Measurements from ENCODE around the gene CPXM2.

Gene CPXM2

GRCh38 chr10:123778719-123779517 is 112.7 kb downstream of the CPXM2 start:
- no peak for DNase-seq (ENCODE audit: extremely low read depth in 1 of 2, low read depth in 1 of 2)

- no peak for DNase-seq (ENCODE audit: extremely low read depth in 1 of 2, low read depth in 1 of 2)
These were observed 113.7 kb downstream of the CPXM2 start for GRCh38 chr10:123777881-123778280.

- DNase-seq (ENCODE audit: extremely low read depth in 1 of 2, low read depth in 1 of 2): no peak
These were observed 117.4 kb downstream of the CPXM2 start for GRCh38 chr10:123774132-123774742.

DNA sequence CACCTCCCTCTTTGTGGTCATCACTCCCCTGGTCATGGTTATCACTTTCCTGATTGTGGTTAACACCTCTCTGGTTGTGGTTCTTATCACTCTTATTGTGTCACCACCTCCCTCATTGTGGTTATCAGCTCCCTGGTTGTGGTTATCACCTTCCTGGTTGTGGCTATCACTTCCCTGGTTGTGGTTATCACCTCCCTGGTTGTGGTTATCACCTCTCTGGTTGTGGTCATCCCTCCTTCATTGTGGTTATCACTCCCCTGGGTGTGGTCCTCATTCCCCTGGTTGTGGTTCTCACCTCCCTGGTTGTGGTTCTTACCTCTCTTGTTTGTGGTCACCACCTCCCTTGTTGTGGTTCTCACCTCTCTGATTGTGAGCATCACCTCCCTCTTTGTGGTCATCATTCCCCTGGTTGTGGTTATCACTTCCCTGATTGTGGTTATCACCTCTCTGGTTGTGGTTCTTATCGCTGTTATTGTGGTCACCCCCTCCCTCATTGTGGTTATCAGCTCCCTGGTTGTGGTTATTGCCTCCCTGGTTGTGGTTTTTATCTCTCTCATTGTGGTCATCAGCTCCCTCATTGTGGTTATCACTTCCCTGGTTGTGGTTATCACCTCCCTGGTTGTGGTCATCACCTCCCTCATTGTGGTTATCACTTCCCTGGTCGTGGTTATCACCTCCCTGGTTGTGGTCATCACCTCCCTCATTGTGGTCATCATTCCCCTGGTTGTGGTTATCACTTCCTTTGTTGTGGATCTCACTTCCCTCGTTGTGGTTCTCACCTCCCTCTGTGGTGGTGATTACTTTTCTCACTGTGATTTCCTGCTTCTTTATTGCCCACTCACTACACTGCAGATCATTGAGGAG is 118.7 kb downstream of the CPXM2 start:
- DNase-seq (ENCODE audit: extremely low read depth in 1 of 2, low read depth in 1 of 2): no peak

GRCh38 chr10:123771877-123772644 is 119.5 kb downstream of the CPXM2 start:
- DNase-seq (ENCODE audit: extremely low read depth in 1 of 2, low read depth in 1 of 2): no peak

GRCh38 chr10:123769647-123770046 is 122.0 kb downstream of the CPXM2 start:
- DNase-seq (ENCODE audit: extremely low read depth in 1 of 2, low read depth in 1 of 2): no peak

- no peak for DNase-seq (ENCODE audit: extremely low read depth in 1 of 2, low read depth in 1 of 2)
These were observed 124.8 kb downstream of the CPXM2 start for GRCh38 chr10:123766761-123767160.

- no peak for DNase-seq (ENCODE audit: extremely low read depth in 1 of 2, low read depth in 1 of 2)
These were observed 125.6 kb downstream of the CPXM2 start for GRCh38 chr10:123766012-123766411.

DNA sequence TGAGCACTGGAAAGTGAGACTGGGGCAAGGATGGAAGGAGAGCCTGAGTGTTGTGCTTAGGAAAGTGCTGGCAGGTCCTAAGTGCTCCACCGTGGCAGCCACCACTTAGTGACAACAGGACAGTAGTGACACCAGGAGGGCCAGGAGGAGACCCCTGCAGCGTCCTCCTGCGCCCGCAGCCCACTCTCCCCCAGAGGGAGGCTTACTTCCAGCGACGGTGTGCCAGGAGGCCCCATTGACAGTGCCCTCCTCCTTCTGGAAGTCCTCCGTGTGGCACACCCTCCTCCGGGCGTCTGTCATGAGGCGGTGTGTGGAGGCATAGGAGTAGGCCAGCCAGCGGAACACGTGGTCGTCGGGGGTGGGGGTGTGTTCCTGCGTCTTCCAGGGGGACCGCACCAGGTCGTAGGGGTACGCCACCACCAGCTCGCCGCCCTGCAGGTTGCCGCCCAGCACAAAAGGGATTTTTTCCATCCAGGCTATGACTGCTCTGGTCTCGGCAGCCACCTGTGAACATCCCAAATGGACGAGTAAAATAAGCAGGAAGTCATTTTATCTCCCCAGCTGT is 129.9 kb downstream of the CPXM2 start:
- DNase-seq (ENCODE audit: extremely low read depth in 1 of 2, low read depth in 1 of 2): no peak

DNA sequence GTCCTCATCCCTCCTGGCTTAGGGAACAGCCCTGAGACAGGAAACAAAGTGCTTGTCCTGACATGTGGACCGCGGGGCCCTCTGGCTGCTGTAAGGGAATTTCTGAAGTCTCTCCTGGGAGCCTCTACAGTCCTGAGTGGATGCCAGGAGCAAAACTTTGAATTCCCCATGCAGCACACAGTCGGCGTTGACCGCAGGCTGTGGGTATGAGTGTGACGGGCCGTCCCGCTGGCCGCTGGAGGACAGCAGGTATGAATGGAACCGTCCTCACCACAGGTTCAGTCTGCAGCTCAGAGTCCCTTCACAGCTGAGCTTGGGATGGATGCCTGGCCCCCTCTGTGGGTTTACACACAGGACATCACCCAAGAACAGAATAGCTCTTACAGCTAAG is 130.6 kb downstream of the CPXM2 start:
- DNase-seq (ENCODE audit: extremely low read depth in 1 of 2, low read depth in 1 of 2): no peak

- no peak for DNase-seq (ENCODE audit: extremely low read depth in 1 of 2, low read depth in 1 of 2)
These were observed 131.1 kb downstream of the CPXM2 start for GRCh38 chr10:123760356-123761037.

DNA sequence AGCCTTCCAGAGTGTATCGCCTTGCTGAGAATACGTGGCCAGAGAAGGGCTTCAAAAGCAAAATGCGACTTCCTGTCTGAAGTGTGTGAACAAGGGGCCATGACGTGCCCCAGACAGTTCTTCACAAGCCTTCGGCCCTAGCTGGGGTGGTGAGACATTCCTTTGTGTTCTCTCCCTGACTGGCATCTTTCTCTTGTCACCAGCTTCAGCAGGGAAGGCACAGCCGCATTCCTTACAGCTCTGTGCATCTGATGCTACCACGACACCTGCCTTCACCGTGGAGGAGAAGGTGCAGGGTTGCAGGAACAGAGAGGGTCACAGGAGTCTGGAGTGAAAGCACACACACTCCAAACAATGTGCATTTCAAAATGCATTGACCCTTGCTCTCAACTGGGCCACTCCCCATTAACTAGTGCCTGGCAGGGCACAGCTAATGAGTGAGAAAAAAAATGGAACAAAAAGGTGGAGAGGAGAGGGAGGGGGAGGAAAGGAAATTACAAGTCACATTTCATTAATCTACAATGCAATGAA is 132.0 kb downstream of the CPXM2 start:
- DNase-seq (ENCODE audit: extremely low read depth in 1 of 2, low read depth in 1 of 2): no peak

- no peak for DNase-seq (ENCODE audit: extremely low read depth in 1 of 2, low read depth in 1 of 2)
These were observed 132.6 kb downstream of the CPXM2 start for GRCh38 chr10:123759041-123759440.

GRCh38 chr10:123757853-123758252 is 133.8 kb downstream of the CPXM2 start:
- DNase-seq (ENCODE audit: extremely low read depth in 1 of 2, low read depth in 1 of 2): no peak

GRCh38 chr10:123755061-123755460 is 136.5 kb downstream of the CPXM2 start:
- DNase-seq (ENCODE audit: extremely low read depth in 1 of 2, low read depth in 1 of 2): no peak

DNA sequence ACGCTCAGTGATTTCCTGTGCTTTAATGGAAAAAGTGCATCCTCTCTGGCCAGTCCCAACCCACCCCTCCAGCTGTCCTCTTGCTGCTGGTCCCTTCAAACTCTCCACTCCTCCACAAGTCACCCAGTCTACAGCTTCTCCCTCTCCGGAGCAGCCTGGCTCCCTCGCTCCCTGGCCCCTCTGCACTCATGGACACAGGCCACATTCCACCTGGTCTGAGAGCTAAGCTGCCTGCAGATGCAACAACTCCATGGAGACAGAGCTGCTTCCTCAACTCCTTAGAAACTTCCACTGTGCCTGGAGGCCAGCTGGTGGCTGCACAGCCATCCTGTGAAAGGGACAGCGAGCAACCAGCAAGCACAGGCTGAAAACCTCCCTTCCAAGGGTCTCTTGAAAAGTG is 137.5 kb downstream of the CPXM2 start:
- DNase-seq (ENCODE audit: extremely low read depth in 1 of 2, low read depth in 1 of 2): no peak

DNA sequence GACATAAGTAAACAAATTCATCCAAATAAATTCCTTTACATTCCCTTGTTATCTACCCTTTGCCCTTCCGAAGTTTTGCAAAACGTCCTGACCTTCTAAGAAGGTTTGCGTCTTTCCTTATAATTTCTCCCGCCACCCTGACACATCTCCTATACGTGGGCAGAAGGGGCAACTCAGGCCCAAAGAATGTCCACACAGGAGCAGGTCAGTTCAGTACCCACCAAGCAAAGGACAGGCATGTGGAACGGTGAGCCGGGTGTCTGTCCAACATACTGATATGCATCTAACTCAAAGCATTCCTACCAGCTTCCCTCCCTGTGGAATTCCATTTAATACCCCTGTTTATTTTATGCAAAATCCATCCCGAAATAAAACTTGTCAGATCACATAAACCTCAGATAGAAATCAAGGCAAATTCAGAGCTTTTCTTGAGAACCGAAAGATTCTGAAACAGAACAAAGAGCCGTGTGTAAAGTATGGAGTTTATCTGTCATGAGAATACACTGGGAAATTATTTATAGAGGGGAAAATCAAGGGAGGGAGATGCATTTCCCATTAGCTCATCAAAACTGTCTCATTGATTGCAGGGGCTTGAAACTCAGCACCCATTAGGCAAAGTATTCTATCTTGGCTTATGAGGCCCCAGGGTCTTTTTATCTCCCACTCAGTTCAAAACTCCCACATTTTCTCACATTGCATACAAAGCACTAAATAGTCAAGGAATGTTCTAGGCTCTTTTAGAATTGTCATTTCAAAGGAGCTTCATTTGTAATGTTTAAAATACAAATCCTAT is 140.1 kb downstream of the CPXM2 start:
- DNase-seq (ENCODE audit: extremely low read depth in 1 of 2, low read depth in 1 of 2): no peak

DNA sequence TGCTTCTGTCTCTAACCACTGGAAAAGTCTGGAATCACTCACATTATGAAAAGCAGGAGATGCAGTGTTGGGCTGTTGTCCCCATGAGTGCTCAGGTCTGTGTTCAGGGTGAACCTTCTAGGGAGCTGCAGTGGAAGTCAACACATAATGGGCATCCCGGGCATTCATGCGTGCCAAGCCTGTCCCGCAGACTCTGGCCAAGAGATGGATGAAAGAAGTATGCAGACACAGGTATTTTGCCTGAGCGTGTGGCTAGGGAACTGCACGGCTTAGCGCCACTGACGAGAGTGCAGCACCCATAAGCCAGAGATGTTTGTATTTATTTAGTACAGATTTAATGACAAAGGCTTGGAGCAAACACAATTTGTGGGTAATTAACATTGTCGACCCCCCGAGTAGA is 140.7 kb downstream of the CPXM2 start:
- DNase-seq (ENCODE audit: extremely low read depth in 1 of 2, low read depth in 1 of 2): no peak

- DNase-seq (ENCODE audit: extremely low read depth in 1 of 2, low read depth in 1 of 2): no peak
These were observed 142.9 kb downstream of the CPXM2 start for GRCh38 chr10:123748711-123749110.

Measured in stimulated activated CD8-positive, alpha-beta memory T cell treated with anti-CD3 and anti-CD28 coated beads, Interleukin-7, amount 100 ng/mL, for 48 hours (primary cell).